AG04450 (cell line): ENCODE measurements around the gene AP2A2. TPM values are rescaled to one million over a fixed set of nuclear protein-coding genes. Genes with fewer than 3 reads are reported as not detected.

ENCODE experiments used
- CTCF ChIA-PET: fragments of 300-600, 350-600 bp; formaldehyde crosslinking; extraction: SDS; loops from one replicate; lab custom pipeline; 2022; ENCODE audit warnings: antibody characterized with exemption, inconsistent platforms; lab: Charles Lee
- POLR2A ChIA-PET: fragments of 350-600 bp; formaldehyde crosslinking; extraction: SDS; loops from one replicate; lab custom pipeline; 2021; ENCODE audit warnings: antibody characterized with exemption, inconsistent platforms; lab: Yijun Ruan, JAX
- DNase-seq: peaks from one replicate; pipeline ENCODE4 v3.0.0-alpha.2; 2011; ENCODE audit warnings: low read depth, low spot score
- H3K27ac ChIP-seq: one replicate; pipeline ENCODE4 v1.5.1; 2012; ENCODE audit warnings: low read depth, low read length, control low read depth
- H3K27me3 ChIP-seq: one replicate; pipeline ENCODE4 v1.6.0; 2012; ENCODE audit warnings: low read length; ENCODE audit not compliant: control insufficient read depth, insufficient read depth
- H3K4me3 ChIP-seq: 2 replicates; pipeline ENCODE4 v1.5.1; 2011; ENCODE audit warnings: mild to moderate bottlenecking, low read depth, low read length, control low read depth
- H3K9me3 ChIP-seq: 2 replicates; pipeline ENCODE4 v1.5.1; 2012; ENCODE audit warnings: low read length; ENCODE audit not compliant: control insufficient read depth, insufficient read depth
- polyA plus RNA-seq: library from polyadenylated mRNA; depleted of rRNA; stranded (reverse); fragments of >200 nt; gene quantifications from 2 replicates; pipeline ENCODE4 v1.2.3, GENCODE V29; 2011
- TF ChIP-seq, protein P1 (sequence below): IDR thresholded peaks from 2 replicates; pipeline ENCODE4 v1.5.1; 2011; ENCODE audit warnings: low read depth, low read length, control low read depth, inconsistent platforms

Gene AP2A2
- polyA plus RNA-seq, 1 experiment = 54.2 TPM

DNA sequence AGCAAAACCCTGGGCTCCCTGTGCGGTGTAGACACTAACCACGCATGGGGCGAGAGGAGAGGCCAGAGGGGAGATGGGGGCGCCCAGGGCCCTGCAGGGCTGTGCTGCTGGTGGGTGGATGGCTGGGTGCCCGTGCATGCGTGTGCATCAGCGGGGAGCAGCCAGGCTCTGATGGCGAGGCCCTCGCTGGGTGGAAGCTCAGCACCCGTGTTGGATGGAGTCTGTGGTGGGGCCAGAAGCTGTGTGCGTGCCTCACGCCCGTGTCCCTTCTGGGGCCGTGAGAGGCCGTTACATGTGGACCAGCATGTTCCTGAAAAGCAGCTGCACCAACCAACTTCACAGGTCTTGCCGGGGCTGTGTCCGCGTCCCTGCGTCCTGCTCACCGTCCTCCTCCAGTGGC, 77.5 kb downstream of the AP2A2 start:
- DNase-seq = no peak
- H3K27me3 ChIP-seq = no peaks in the 10 kb centered on the region
- no peaks in the 10 kb centered on the region for H3K9me3 ChIP-seq
- ChIA-PET POLR2A (no interaction called here), CTCF (no interaction called here)
- H3K27ac ChIP-seq = no peak overlapping the region
- H3K4me3 ChIP-seq = no peak overlapping the region
- TF ChIP-seq, protein P1, sequence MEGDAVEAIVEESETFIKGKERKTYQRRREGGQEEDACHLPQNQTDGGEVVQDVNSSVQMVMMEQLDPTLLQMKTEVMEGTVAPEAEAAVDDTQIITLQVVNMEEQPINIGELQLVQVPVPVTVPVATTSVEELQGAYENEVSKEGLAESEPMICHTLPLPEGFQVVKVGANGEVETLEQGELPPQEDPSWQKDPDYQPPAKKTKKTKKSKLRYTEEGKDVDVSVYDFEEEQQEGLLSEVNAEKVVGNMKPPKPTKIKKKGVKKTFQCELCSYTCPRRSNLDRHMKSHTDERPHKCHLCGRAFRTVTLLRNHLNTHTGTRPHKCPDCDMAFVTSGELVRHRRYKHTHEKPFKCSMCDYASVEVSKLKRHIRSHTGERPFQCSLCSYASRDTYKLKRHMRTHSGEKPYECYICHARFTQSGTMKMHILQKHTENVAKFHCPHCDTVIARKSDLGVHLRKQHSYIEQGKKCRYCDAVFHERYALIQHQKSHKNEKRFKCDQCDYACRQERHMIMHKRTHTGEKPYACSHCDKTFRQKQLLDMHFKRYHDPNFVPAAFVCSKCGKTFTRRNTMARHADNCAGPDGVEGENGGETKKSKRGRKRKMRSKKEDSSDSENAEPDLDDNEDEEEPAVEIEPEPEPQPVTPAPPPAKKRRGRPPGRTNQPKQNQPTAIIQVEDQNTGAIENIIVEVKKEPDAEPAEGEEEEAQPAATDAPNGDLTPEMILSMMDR = no peak

- Histone ChIP-seq H3K9me3 (no peaks in the 10 kb centered on the region; the same call in 1 of the 2 replicates), H3K27me3 (no peaks in the 10 kb centered on the region), H3K4me3 (no peak overlapping the region), H3K27ac (no peak overlapping the region)
- ChIA-PET CTCF (no interaction called here), POLR2A (no interaction called here)
- TF ChIP-seq, protein P1 = no peak
- DNase-seq = no peak
These were observed 80.3 kb downstream of the AP2A2 start for GRCh38 chr11:1005928-1006327.

DNA sequence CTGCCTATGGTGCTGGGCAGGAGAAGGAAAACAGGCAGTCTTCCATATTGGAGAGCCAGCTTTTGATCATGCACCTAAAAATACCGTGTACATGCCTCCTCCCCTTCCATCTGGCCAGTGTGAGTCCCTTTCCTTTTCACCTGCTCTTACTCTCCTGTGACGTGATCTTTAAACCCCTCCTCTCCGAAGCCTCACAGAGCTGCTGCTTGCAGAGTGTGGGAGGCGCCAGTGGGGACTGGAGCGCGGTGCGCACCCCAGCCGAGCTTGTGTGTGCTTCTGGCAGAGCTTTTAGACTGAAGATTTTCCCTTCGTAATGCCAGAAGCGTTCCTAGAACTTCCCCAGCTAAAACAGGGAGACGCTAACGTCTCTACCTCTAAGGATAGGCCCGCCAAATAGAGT, 81.1 kb downstream of the AP2A2 start:
- CTCF ChIA-PET = no interaction called here

GRCh38 chr11:1007279-1007678, 81.6 kb downstream of the AP2A2 start:
- Histone ChIP-seq H3K27ac (no peak overlapping the region), H3K27me3 (no peaks in the 10 kb centered on the region), H3K4me3 (no peak overlapping the region), H3K9me3 (no peaks in the 10 kb centered on the region; the same call in 1 of the 2 replicates)
- no peak for DNase-seq
- ChIA-PET POLR2A (no interaction called here), CTCF (no interaction called here)
- TF ChIP-seq, protein P1 = no peak

More for the DNA sequence above, 81.1 kb downstream of the AP2A2 start:
- DNase-seq = no peak
- Histone ChIP-seq H3K27ac (no peak overlapping the region), H3K27me3 (no peaks in the 10 kb centered on the region), H3K9me3 (no peaks in the 10 kb centered on the region; the same call in 1 of the 2 replicates), H3K4me3 (no peak overlapping the region)
- POLR2A ChIA-PET = no interaction called here
- TF ChIP-seq, protein P1 = no peak

GRCh38 chr11:1008001-1008802, 82.5 kb downstream of the AP2A2 start:
- Histone ChIP-seq H3K4me3 (no peak overlapping the region), H3K9me3 (no peaks in the 10 kb centered on the region; the same call in 1 of the 2 replicates), H3K27me3 (no peaks in the 10 kb centered on the region), H3K27ac (no peak overlapping the region)
- DNase-seq = no peak
- CTCF ChIA-PET = no interaction called here
- TF ChIP-seq, protein P1 = no peak
- POLR2A ChIA-PET = no interaction called here
